GM19324 (cell line): ENCODE data around the gene CSMD2.

Experiments
- ATAC-seq: cut with Tn5 transposase; IDR thresholded peaks from one replicate; pipeline ENCODE4 v1.9.1; 2021; ENCODE audit warnings: mild to moderate bottlenecking, moderate library complexity; ENCODE audit not compliant: unreplicated experiment, low FRiP score

The CSMD2 gene

GRCh38 chr1:33828059-33828458 lies 337.0 kb downstream of the CSMD2 start:
- no peak for ATAC-seq

- no peak for ATAC-seq
Observed at GRCh38 chr1:33826711-33827110, 338.3 kb downstream of the CSMD2 start.

GRCh38 chr1:33826311-33826710 lies 338.7 kb downstream of the CSMD2 start:
- no peak for ATAC-seq

GRCh38 chr1:33825506-33825905 lies 339.5 kb downstream of the CSMD2 start:
- ATAC-seq: no peak

- ATAC-seq: no peak
Observed at GRCh38 chr1:33824971-33825370, 340.1 kb downstream of the CSMD2 start.

GRCh38 chr1:33824321-33824720 lies 340.7 kb downstream of the CSMD2 start:
- no peak for ATAC-seq

GRCh38 chr1:33823830-33824229 lies 341.2 kb downstream of the CSMD2 start:
- ATAC-seq: no peak

- no peak for ATAC-seq
Observed at GRCh38 chr1:33823401-33823800, 341.6 kb downstream of the CSMD2 start.

GRCh38 chr1:33822396-33822795 lies 342.6 kb downstream of the CSMD2 start:
- no peak for ATAC-seq

GRCh38 chr1:33821291-33821690 lies 343.7 kb downstream of the CSMD2 start:
- no peak for ATAC-seq

- ATAC-seq: no peak
Observed at GRCh38 chr1:33820804-33821203, 344.2 kb downstream of the CSMD2 start.

GRCh38 chr1:33819913-33820311 lies 345.1 kb downstream of the CSMD2 start:
- ATAC-seq: no peak

GRCh38 chr1:33819290-33819912 lies 345.6 kb downstream of the CSMD2 start:
- no peak for ATAC-seq

GRCh38 chr1:33818071-33818470 lies 347.0 kb downstream of the CSMD2 start:
- no peak for ATAC-seq

- no peak for ATAC-seq
Observed at GRCh38 chr1:33815061-33815460, 350.0 kb downstream of the CSMD2 start.

- no peak for ATAC-seq
Observed at GRCh38 chr1:33814166-33814565, 350.9 kb downstream of the CSMD2 start.

GRCh38 chr1:33810571-33810970 lies 354.5 kb downstream of the CSMD2 start:
- ATAC-seq: no peak

- no peak for ATAC-seq
Observed at GRCh38 chr1:33805988-33806387, 359.0 kb downstream of the CSMD2 start.

GRCh38 chr1:33802268-33802667 lies 362.8 kb downstream of the CSMD2 start:
- no peak for ATAC-seq

- ATAC-seq: no peak
Observed at GRCh38 chr1:33797849-33798248, 367.2 kb downstream of the CSMD2 start.

- ATAC-seq: no peak
Observed at GRCh38 chr1:33792651-33793050, 372.4 kb downstream of the CSMD2 start.

GRCh38 chr1:33792216-33792615 lies 372.8 kb downstream of the CSMD2 start:
- no peak for ATAC-seq

- ATAC-seq: no peak
Observed at GRCh38 chr1:33791251-33791650, 373.8 kb downstream of the CSMD2 start.
